Psoas muscle (tissue), 8 donors: ENCODE results near the gene RASGRF2. TPM values are rescaled to one million over a fixed set of nuclear protein-coding genes. Genes with fewer than 3 reads are reported as not detected.

Source experiments
- ATAC-seq, 4 donors: fragments of 200-7000 bp; cut with Tn5 transposase; one replicate each; pipeline ENCODE4 v1.9.1; 2020; ENCODE audit warnings: moderate library complexity in 3 of 4, mild to moderate bottlenecking in 2 of 4
- DNase-seq, 2 donors: peaks; one replicate each; pipeline ENCODE4 v3.0.0-alpha.2; 2020
- H3K27ac ChIP-seq: fragments of 200-600 bp; one replicate; pipeline ENCODE4 v1.8.0; 2022
- H3K27me3 ChIP-seq, 3 donors: fragments of 200-600 bp in 1 of 3; one replicate each; pipeline versions ENCODE4 v1.6.1 to v1.8.0; 2013 to 2022; ENCODE audit warnings: low read length in 2 of 3, mild to moderate bottlenecking in 2 of 3, moderate library complexity in 1 of 3; ENCODE audit not compliant: insufficient read depth in 3 of 3
- H3K36me3 ChIP-seq, 2 donors: fragments of 200-600 bp in 1 of 2; one replicate each; pipeline versions ENCODE4 v1.6.1 to v1.8.0; 2013 to 2022; ENCODE audit warnings: low read depth in 1 of 2, mild to moderate bottlenecking in 1 of 2, moderate library complexity in 1 of 2; ENCODE audit not compliant: insufficient read depth in 1 of 2
- H3K4me1 ChIP-seq: fragments of 200-600 bp; one replicate; pipeline ENCODE4 v1.8.0; 2022
- H3K4me3 ChIP-seq: fragments of 200-600 bp; one replicate; pipeline ENCODE4 v1.8.0; 2022; ENCODE audit warnings: mild to moderate bottlenecking
- H3K9me3 ChIP-seq: fragments of 200-600 bp; one replicate; pipeline ENCODE4 v1.8.0; 2022
- CTCF ChIP-seq: fragments of 200-600 bp; IDR thresholded peaks from one replicate; pipeline ENCODE4 v1.8.0; 2022; ENCODE audit warnings: antibody characterized with exemption
- WGBS, 3 donors: extraction: QIAGEN DNeasy Blood & Tissue Kit; methylation state at CpG; one replicate each; pipeline versions ENCODE4 v1.1.6 to v1.1.7; 2013; 5-methylcytosine and 5-hydroxymethylcytosine counted together
- intact Hi-C, 2 donors: fragments of 100-400 bp; cut with DNase I; formaldehyde crosslinking; loops; one replicate each; pipeline versions ENCODE4 v1.11.0 to v1.14.2; 2022
- polyA plus RNA-seq, 3 donors: library from polyadenylated mRNA; stranded (reverse); fragments of 200-250 nt; gene quantifications; one replicate each; pipeline ENCODE4 v1.2.3, GENCODE V29; 2013
- total RNA-seq, 4 donors: library from RNA; stranded (reverse); fragmentation: NEBNext Ultra II Directional in 2 of 4; extraction: Animal tissue kit (Norgen Biotek cat#: 25700) in 2 of 4; gene quantifications; one replicate each; pipeline versions ENCODE4 v1.2.1 to v1.2.4, GENCODE V29; 2021 to 2023
- donor health status: healthy with polysubstance abuse.
- donor health status: DM: no; HTN: no; CAD: no; lungs with moderate emphysema.
- donor health status: Bipolar disorder and iron deficiency.
- donor health status: healthy.
- donor health status: DM: yes; HTN: yes; CAD: no.
- donor health status: DM: no; HTN: no; CAD: no.
- donor health status: DM: no; HTN: no; CAD: no.
- donor health status: DM: yes; HTN: yes; CAD: no.

Gene RASGRF2
- total and polyA plus RNA-seq, 7 donors, result 2.0 to 6.2 (median 3.2) TPM

GRCh38 chr5:81209869-81210493 lies 249.8 kb downstream of the RASGRF2 start:
- Histone ChIP-seq H3K4me1 (no peaks in the 10 kb centered on the region), H3K27me3 (no peaks in the 10 kb centered on the region), H3K27ac (no peak overlapping the region), H3K9me3 (no peaks in the 10 kb centered on the region), H3K36me3 (no peaks in the 10 kb centered on the region), H3K4me3 (no peak overlapping the region)
- 85 to 91% (median 89%) methylated on average over 11 of the region's 11 CpGs for WGBS, 3 donors
- DNase-seq, result no peak
- ATAC-seq, result no peak
- TF ChIP-seq CTCF, result no peak
- intact Hi-C loops, result no loop called here

- Histone ChIP-seq H3K36me3 (no peaks in the 10 kb centered on the region), H3K4me3 (no peak overlapping the region), H3K9me3 (no peaks in the 10 kb centered on the region), H3K4me1 (no peaks in the 10 kb centered on the region), H3K27ac (no peak overlapping the region), H3K27me3 (no peaks in the 10 kb centered on the region)
- 92 to 95% (median 94%) methylated on average over 11 of the region's 11 CpGs for WGBS, 3 donors
- TF ChIP-seq CTCF, result no peak
- ATAC-seq (no peak), DNase-seq (no peak)
- intact Hi-C loops, result no loop called here
Observed at GRCh38 chr5:81212211-81212751, 252.1 kb downstream of the RASGRF2 start.

- Histone ChIP-seq H3K9me3 (no peaks in the 10 kb centered on the region), H3K36me3 (no peaks in the 10 kb centered on the region), H3K27me3 (no peaks in the 10 kb centered on the region), H3K4me1 (no peaks in the 10 kb centered on the region), H3K4me3 (no peak overlapping the region), H3K27ac (no peak overlapping the region)
- intact Hi-C loops, result no loop called here
- ATAC-seq, result no peak
- no peak for TF ChIP-seq CTCF
- WGBS, 3 donors, result 88 to 91% (median 88%) methylated on average over 3 of the region's 3 CpGs
- DNase-seq, result no peak
Observed at GRCh38 chr5:81213070-81213469, 252.9 kb downstream of the RASGRF2 start.

GRCh38 chr5:81214848-81215247 lies 254.7 kb downstream of the RASGRF2 start:
- no peak overlapping the region for H3K27ac ChIP-seq
- no peaks in the 10 kb centered on the region for H3K9me3 ChIP-seq
- H3K36me3 ChIP-seq, result no peaks in the 10 kb centered on the region
- H3K4me3 ChIP-seq, result no peak overlapping the region
- no peaks in the 10 kb centered on the region for H3K27me3 ChIP-seq
- H3K4me1 ChIP-seq, result no peaks in the 10 kb centered on the region
- intact Hi-C loops, result no loop called here
- peak in 2 of 4 donors; percentile 60 to 72 for ATAC-seq
- 55 to 77% (median 57%) methylated on average over 8 of the region's 8 CpGs for WGBS, 3 donors
- no peak for TF ChIP-seq CTCF
- DNase-seq, result no peak

- 51 to 84% (median 66%) methylated on average over 3 of the region's 3 CpGs for WGBS, 3 donors
- intact Hi-C loops, result no loop called here
- Histone ChIP-seq H3K27ac (no peak overlapping the region), H3K27me3 (no peaks in the 10 kb centered on the region), H3K9me3 (no peaks in the 10 kb centered on the region), H3K4me3 (no peak overlapping the region), H3K4me1 (no peaks in the 10 kb centered on the region), H3K36me3 (no peaks in the 10 kb centered on the region)
- DNase-seq (no peak), ATAC-seq (no peak)
- TF ChIP-seq CTCF, result no peak
Observed at GRCh38 chr5:81216152-81216551, 256.0 kb downstream of the RASGRF2 start.
